ENCODE results near the gene PPP1R9A.

PPP1R9A gene

GRCh38 chr7:95102662-95103061 lies 195.3 kb downstream of the PPP1R9A start:
- no peaks in the 10 kb centered on the region for H3K9me3 ChIP-seq (ENCODE audit: insufficient read depth, low read length, severe bottlenecking)
- no peaks in the 10 kb centered on the region for H3K27me3 ChIP-seq (ENCODE audit: insufficient read depth, low read length, poor library complexity)
- no peak overlapping the region for H3K27ac ChIP-seq (ENCODE audit: low read length)
- no peak for TF ChIP-seq CTCF (IDR thresholded peaks at IDR 0.05; ENCODE audit: borderline replicate concordance, extremely low read depth, low read length, poor library complexity, severe bottlenecking)
- no peak for TF ChIP-seq EZH2 (IDR thresholded peaks at IDR 0.05; ENCODE audit: borderline replicate concordance, low read depth, low read length, severe bottlenecking)
- DNase-seq: no peak
- H3K36me3 ChIP-seq (ENCODE audit: insufficient read depth, low read length): no peaks in the 10 kb centered on the region
- no peaks in the 10 kb centered on the region for H3K79me2 ChIP-seq (ENCODE audit: insufficient read depth, low read length)
- ATAC-seq (ENCODE audit: insufficient read depth, low read depth): no peak
- H4K20me1 ChIP-seq (ENCODE audit: insufficient read depth, low read length): no peaks in the 10 kb centered on the region
- no peak overlapping the region for H3K9ac ChIP-seq (ENCODE audit: low read depth, low read length)
- H3K4me1 ChIP-seq (ENCODE audit: insufficient read depth, low read length): no peaks in the 10 kb centered on the region
- no peak overlapping the region for H3K4me2 ChIP-seq (ENCODE audit: insufficient read depth, low read length)
- H3K4me3 ChIP-seq (ENCODE audit: low read depth in 1 of 2, low read length in 2 of 2): no peak overlapping the region
- no peak overlapping the region for H2AFZ ChIP-seq (ENCODE audit: low read depth, low read length)

- no peak overlapping the region for H2AFZ ChIP-seq (ENCODE audit: low read depth, low read length)
- no peaks in the 10 kb centered on the region for H3K79me2 ChIP-seq (ENCODE audit: insufficient read depth, low read length)
- H4K20me1 ChIP-seq (ENCODE audit: insufficient read depth, low read length): no peaks in the 10 kb centered on the region
- no peak overlapping the region for H3K9ac ChIP-seq (ENCODE audit: low read depth, low read length)
- DNase-seq: no peak
- H3K4me3 ChIP-seq (ENCODE audit: low read depth in 1 of 2, low read length in 2 of 2): no peak overlapping the region
- no peak overlapping the region for H3K27ac ChIP-seq (ENCODE audit: low read length)
- H3K9me3 ChIP-seq (ENCODE audit: insufficient read depth, low read length, severe bottlenecking): no peaks in the 10 kb centered on the region
- ATAC-seq (ENCODE audit: insufficient read depth, low read depth): no peak
- no peaks in the 10 kb centered on the region for H3K27me3 ChIP-seq (ENCODE audit: insufficient read depth, low read length, poor library complexity)
- no peaks in the 10 kb centered on the region for H3K4me1 ChIP-seq (ENCODE audit: insufficient read depth, low read length)
- TF ChIP-seq CTCF (IDR thresholded peaks at IDR 0.05; ENCODE audit: borderline replicate concordance, extremely low read depth, low read length, poor library complexity, severe bottlenecking) (no peak), EZH2 (IDR thresholded peaks at IDR 0.05; ENCODE audit: borderline replicate concordance, low read depth, low read length, severe bottlenecking) (no peak)
- no peak overlapping the region for H3K4me2 ChIP-seq (ENCODE audit: insufficient read depth, low read length)
- H3K36me3 ChIP-seq (ENCODE audit: insufficient read depth, low read length): no peaks in the 10 kb centered on the region
These were observed 197.3 kb downstream of the PPP1R9A start for GRCh38 chr7:95104739-95105138.

GRCh38 chr7:95105627-95106026 lies 198.2 kb downstream of the PPP1R9A start:
- Histone ChIP-seq H3K9ac (ENCODE audit: low read depth, low read length) (no peak overlapping the region), H3K9me3 (ENCODE audit: insufficient read depth, low read length, severe bottlenecking) (no peaks in the 10 kb centered on the region), H2AFZ (ENCODE audit: low read depth, low read length) (no peak overlapping the region), H3K27me3 (ENCODE audit: insufficient read depth, low read length, poor library complexity) (no peaks in the 10 kb centered on the region), H3K4me2 (ENCODE audit: insufficient read depth, low read length) (no peak overlapping the region), H3K4me3 (ENCODE audit: low read depth in 1 of 2, low read length in 2 of 2) (no peak overlapping the region), H3K79me2 (ENCODE audit: insufficient read depth, low read length) (no peaks in the 10 kb centered on the region), H3K4me1 (ENCODE audit: insufficient read depth, low read length) (no peaks in the 10 kb centered on the region), H3K36me3 (ENCODE audit: insufficient read depth, low read length) (no peaks in the 10 kb centered on the region), H3K27ac (ENCODE audit: low read length) (no peak overlapping the region), H4K20me1 (ENCODE audit: insufficient read depth, low read length) (no peaks in the 10 kb centered on the region)
- DNase-seq (no peak), ATAC-seq (ENCODE audit: insufficient read depth, low read depth) (no peak)
- TF ChIP-seq EZH2 (IDR thresholded peaks at IDR 0.05; ENCODE audit: borderline replicate concordance, low read depth, low read length, severe bottlenecking) (no peak), CTCF (IDR thresholded peaks at IDR 0.05; ENCODE audit: borderline replicate concordance, extremely low read depth, low read length, poor library complexity, severe bottlenecking) (no peak)

GRCh38 chr7:95106401-95106800 lies 199.0 kb downstream of the PPP1R9A start:
- H3K79me2 ChIP-seq (ENCODE audit: insufficient read depth, low read length): no peaks in the 10 kb centered on the region
- H4K20me1 ChIP-seq (ENCODE audit: insufficient read depth, low read length): no peaks in the 10 kb centered on the region
- H3K36me3 ChIP-seq (ENCODE audit: insufficient read depth, low read length): no peaks in the 10 kb centered on the region
- H3K4me3 ChIP-seq (ENCODE audit: low read depth in 1 of 2, low read length in 2 of 2): no peak overlapping the region
- ATAC-seq (ENCODE audit: insufficient read depth, low read depth): no peak
- no peak overlapping the region for H3K9ac ChIP-seq (ENCODE audit: low read depth, low read length)
- no peaks in the 10 kb centered on the region for H3K4me1 ChIP-seq (ENCODE audit: insufficient read depth, low read length)
- no peaks in the 10 kb centered on the region for H3K9me3 ChIP-seq (ENCODE audit: insufficient read depth, low read length, severe bottlenecking)
- H2AFZ ChIP-seq (ENCODE audit: low read depth, low read length): no peak overlapping the region
- H3K27ac ChIP-seq (ENCODE audit: low read length): no peak overlapping the region
- no peak for DNase-seq
- no peaks in the 10 kb centered on the region for H3K27me3 ChIP-seq (ENCODE audit: insufficient read depth, low read length, poor library complexity)
- H3K4me2 ChIP-seq (ENCODE audit: insufficient read depth, low read length): no peak overlapping the region
- TF ChIP-seq CTCF (IDR thresholded peaks at IDR 0.05; ENCODE audit: borderline replicate concordance, extremely low read depth, low read length, poor library complexity, severe bottlenecking) (no peak), EZH2 (IDR thresholded peaks at IDR 0.05; ENCODE audit: borderline replicate concordance, low read depth, low read length, severe bottlenecking) (no peak)
